K562 (cell line): ENCODE measurements around the gene WDR76. TPM values are rescaled to one million over a fixed set of nuclear protein-coding genes. Genes with fewer than 3 reads are reported as not detected.

Source experiments
- ATAC-seq: fragments of 200-7000 bp; cut with Tn5 transposase; 3 replicates; pipeline ENCODE4 v1.9.1; 2020; ENCODE audit warnings: moderate library complexity
- BruUV-seq: library from RNA; stranded (reverse); fragments of 400-500 nt; replicated peaks from 2 replicates; lab custom pipeline; 2021; lab: Mats Ljungman, UMichigan
- CTCF ChIA-PET: fragments of 300-600 bp; formaldehyde crosslinking; extraction: SDS; loops from one replicate; lab custom pipeline; 2021; ENCODE audit warnings: low intra/inter-chr PET ratio; lab: Yijun Ruan, JAX
- POLR2A ChIA-PET: fragments of 300-600, 350-650 bp; sonication (Branson Sonifier 250); formaldehyde crosslinking; extraction: SDS; loops from one replicate; lab custom pipeline; 2021; ENCODE audit warnings: antibody characterized with exemption, inconsistent platforms; lab: Yijun Ruan, JAX
- DNase-seq, 4 experiments: peaks; one replicate each; pipeline versions ENCODE4 v3.0.0 to v3.0.0-alpha.2; 2011 to 2018; ENCODE audit warnings: low spot score in 3 of 4, mixed read lengths in 3 of 4; ENCODE audit errors: extremely low read depth in 1 of 4
- FAIRE-seq: peaks from 2 replicates; lab custom pipeline; 2011; peaks lifted over from hg19 to GRCh38; lab: Jason Lieb, UNC
- H2AFZ ChIP-seq: 2 replicates; pipeline ENCODE4 v1.6.0; 2011; ENCODE audit warnings: low read depth, low read length, control low read depth, inconsistent platforms
- H3K27ac ChIP-seq: fragments of 200-600 bp; 3 replicates; pipeline ENCODE4 v1.8.0; 2011; ENCODE audit warnings: low read depth, mild to moderate bottlenecking, control low read depth, inconsistent platforms, low read length, moderate library complexity, mixed read lengths; ENCODE audit errors: extremely low read depth
- H3K27me3 ChIP-seq, 2 experiments: fragments of 300-600 bp in 1 of 2; 2 replicates in 1 of 2; 3 replicates in 1 of 2; pipeline versions ENCODE4 v1.6.0 to v1.8.0; 2011; ENCODE audit warnings: inconsistent platforms in 2 of 2, low read length in 2 of 2, mild to moderate bottlenecking in 1 of 2, mixed read lengths in 1 of 2, moderate library complexity in 1 of 2; ENCODE audit not compliant: control insufficient read depth in 2 of 2, insufficient read depth in 2 of 2
- H3K36me3 ChIP-seq: fragments of 300-600 bp; 3 replicates; pipeline ENCODE4 v1.8.0; 2011; ENCODE audit warnings: mild to moderate bottlenecking, low read length, inconsistent platforms; ENCODE audit not compliant: control insufficient read depth, insufficient read depth
- H3K4me1 ChIP-seq, 2 experiments: fragments of 200-600 bp in 1 of 2; replicated peaks in 1 of 2; 2 replicates in 1 of 2; 3 replicates in 1 of 2; pipeline versions ENCODE4 v1.5.1 to v1.8.0; 2011; ENCODE audit warnings: inconsistent platforms in 2 of 2, low read length in 2 of 2, mild to moderate bottlenecking in 1 of 2, mixed read lengths in 1 of 2, moderate library complexity in 1 of 2; ENCODE audit not compliant: control insufficient read depth in 2 of 2, insufficient read depth in 2 of 2
- H3K4me2 ChIP-seq: 2 replicates; pipeline ENCODE4 v1.6.1; 2011; ENCODE audit warnings: low read length, control low read depth, inconsistent platforms, mixed read lengths; ENCODE audit not compliant: insufficient read depth
- H3K4me3 ChIP-seq: fragments of 200-600 bp; sonication (generic), shearing (Covaris generic); 2 replicates; pipeline ENCODE4 v1.5.1; 2016; ENCODE audit warnings: control low read depth, inconsistent platforms
- H3K79me2 ChIP-seq: fragments of 200-600 bp; 3 replicates; pipeline ENCODE4 v1.8.0; 2011; ENCODE audit warnings: low read length, inconsistent platforms; ENCODE audit not compliant: control insufficient read depth, insufficient read depth
- H3K9ac ChIP-seq, 2 experiments: 2 replicates each; pipeline versions ENCODE4 v1.6.0 to v1.6.1; 2011; ENCODE audit warnings: low read depth in 2 of 2, low read length in 2 of 2, control low read depth in 1 of 2, inconsistent platforms in 1 of 2, mild to moderate bottlenecking in 1 of 2, mixed read lengths in 1 of 2; ENCODE audit not compliant: insufficient read depth in 1 of 2
- H3K9me1 ChIP-seq: one replicate; pipeline ENCODE4 v1.6.0; 2011; ENCODE audit warnings: inconsistent platforms, mild to moderate bottlenecking, low read length, moderate library complexity; ENCODE audit not compliant: control insufficient read depth, insufficient read depth
- H3K9me3 ChIP-seq: replicated peaks from 2 replicates; pipeline ENCODE4 v1.5.1; 2011; ENCODE audit warnings: low read depth, low read length, inconsistent platforms; ENCODE audit not compliant: control insufficient read depth, insufficient read depth
- H4K20me1 ChIP-seq: replicated peaks from 2 replicates; pipeline ENCODE4 v1.6.1; 2011; ENCODE audit warnings: low read length, inconsistent platforms, mixed read lengths; ENCODE audit not compliant: control insufficient read depth, insufficient read depth
- HMG20B ChIP-seq: fragments of 250-450 bp; sonication (Bioruptor Pico); IDR thresholded peaks from 2 replicates; pipeline ENCODE4 v1.5.0; 2021; ENCODE audit warnings: mild to moderate bottlenecking
- WGBS: fragments of 100-300 bp; shearing (Covaris generic); methylation state at CpG from one replicate; pipeline ENCODE4 v1.1.6; 2016; ENCODE audit warnings: low coverage, mixed read lengths; ENCODE audit not compliant: insufficient coverage; ENCODE audit errors: missing lambda C conversion rate; 5-methylcytosine and 5-hydroxymethylcytosine counted together
- in situ Hi-C: fragments of 300-500 bp; cut with MboI; formaldehyde crosslinking; loops from 4 replicates; pipeline ENCODE4 v1.15.0; 2018; ENCODE audit warnings: inconsistent platforms, mixed read lengths
- intact Hi-C: fragments of 100-400 bp; cut with micrococcal nuclease; formaldehyde crosslinking; loops from 2 replicates; pipeline ENCODE4 v1.14.2; 2022
- polyA plus RNA-seq, 8 experiments: library from polyadenylated mRNA; depleted of rRNA in 4 of 8; stranded (reverse) in 5 of 8; unstranded in 3 of 8; fragments of >200 nt; fragmentation: Nextera tagmentation in 2 of 8; fragmentation: Illumina TruSeq in 1 of 8; extraction: Ambion mirVana in 2 of 8; extraction: Trizol in 1 of 8; gene quantifications; 2 replicates each; pipeline versions ENCODE4 v1.2.1 to v1.2.3, GENCODE V29; 2011 to 2014; ENCODE audit warnings: inconsistent platforms in 1 of 8, missing spikeins in 1 of 8
- total RNA-seq, 7 experiments: library from RNA; depleted of rRNA in 6 of 7; stranded (reverse); fragments of >200 nt in 6 of 7; fragmentation: Illumina TruSeq in 2 of 7; extraction: Trizol in 2 of 7; gene quantifications; 2 replicates each; pipeline versions ENCODE4 v1.2.1 to v1.2.3, GENCODE V29; 2011 to 2021; ENCODE audit warnings: low replicate concordance in 1 of 7
- TF ChIP-seq, protein P1 (sequence below), 2 experiments: fragments of 450-650 bp in 1 of 2; sonication (generic) in 1 of 2; formaldehyde crosslinking in 1 of 2; IDR thresholded peaks; 2 replicates each; pipeline versions ENCODE4 v1.7.1 to v1.9.0; 2016 to 2022; ENCODE audit warnings: inconsistent platforms in 1 of 2, mild to moderate bottlenecking in 1 of 2, missing genetic modification reagents in 1 of 2

Gene WDR76
- total and polyA plus RNA-seq, 9 of the 15 experiments (the other 6 are each of a cell fraction or from before 2014, with no cell fraction given): 9.8 to 69.5 (median 44.4) TPM

DNA sequence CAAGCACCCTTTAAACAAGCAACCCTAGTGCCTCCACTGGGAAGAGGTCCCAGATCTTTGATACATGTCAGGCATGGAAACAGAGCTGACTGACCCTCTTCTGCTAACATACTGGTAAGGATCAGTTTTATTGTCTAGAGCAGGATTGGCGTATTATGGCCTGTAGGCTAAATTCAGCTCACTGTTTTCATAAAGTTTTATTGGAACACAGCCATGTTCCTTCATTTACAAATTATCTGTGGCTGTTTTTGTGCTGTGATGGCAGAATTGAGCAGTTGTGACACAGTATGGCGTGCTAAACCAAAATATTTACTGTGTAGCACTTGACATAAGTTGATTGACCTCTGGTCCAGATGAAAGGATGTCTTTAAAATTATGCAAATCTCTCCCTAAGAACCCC is 45.0 kb downstream of the WDR76 start:
- Histone ChIP-seq H3K4me1 (no peaks in the 10 kb centered on the region), H2AFZ (no peak overlapping the region), H3K4me3 (no peak overlapping the region), H3K79me2 (no peaks in the 10 kb centered on the region), H3K27ac (no peak overlapping the region), H3K9me3 (no peaks in the 10 kb centered on the region), H4K20me1 (no peaks in the 10 kb centered on the region), H3K36me3 (peaks cover 66% of the 10 kb centered on the region; the same call in 2 of the 3 replicates), H3K4me2 (no peak overlapping the region), H3K9ac (no peak overlapping the region), H3K27me3 (no peaks in the 10 kb centered on the region), H3K9me1 (peaks cover 5% of the 10 kb centered on the region)
- in situ Hi-C loops: no loop called here
- no peak for DNase-seq
- no TSS peak for BruUV-seq
- intact Hi-C loops: no loop called here
- CTCF ChIA-PET: interaction anchor here (0.6 to 2.2 kb wide), 3 partner anchors 194 to 1165 kb away, joined by 3 to 21 read pairs (median 5); no protein-coding TSS in a partner anchor
- FAIRE-seq: no peak
- POLR2A ChIA-PET: interaction anchor here (0.7 to 1.0 kb wide), 2 partner anchors 11 to 28 kb away, joined by 3 to 4 read pairs; no protein-coding TSS in a partner anchor
- 92% methylated on average over 2 of the region's 2 CpGs for WGBS
- no peak for ATAC-seq
- no peak for TF ChIP-seq HMG20B (CRISPR knock-in tag)
- TF ChIP-seq, protein P1, sequence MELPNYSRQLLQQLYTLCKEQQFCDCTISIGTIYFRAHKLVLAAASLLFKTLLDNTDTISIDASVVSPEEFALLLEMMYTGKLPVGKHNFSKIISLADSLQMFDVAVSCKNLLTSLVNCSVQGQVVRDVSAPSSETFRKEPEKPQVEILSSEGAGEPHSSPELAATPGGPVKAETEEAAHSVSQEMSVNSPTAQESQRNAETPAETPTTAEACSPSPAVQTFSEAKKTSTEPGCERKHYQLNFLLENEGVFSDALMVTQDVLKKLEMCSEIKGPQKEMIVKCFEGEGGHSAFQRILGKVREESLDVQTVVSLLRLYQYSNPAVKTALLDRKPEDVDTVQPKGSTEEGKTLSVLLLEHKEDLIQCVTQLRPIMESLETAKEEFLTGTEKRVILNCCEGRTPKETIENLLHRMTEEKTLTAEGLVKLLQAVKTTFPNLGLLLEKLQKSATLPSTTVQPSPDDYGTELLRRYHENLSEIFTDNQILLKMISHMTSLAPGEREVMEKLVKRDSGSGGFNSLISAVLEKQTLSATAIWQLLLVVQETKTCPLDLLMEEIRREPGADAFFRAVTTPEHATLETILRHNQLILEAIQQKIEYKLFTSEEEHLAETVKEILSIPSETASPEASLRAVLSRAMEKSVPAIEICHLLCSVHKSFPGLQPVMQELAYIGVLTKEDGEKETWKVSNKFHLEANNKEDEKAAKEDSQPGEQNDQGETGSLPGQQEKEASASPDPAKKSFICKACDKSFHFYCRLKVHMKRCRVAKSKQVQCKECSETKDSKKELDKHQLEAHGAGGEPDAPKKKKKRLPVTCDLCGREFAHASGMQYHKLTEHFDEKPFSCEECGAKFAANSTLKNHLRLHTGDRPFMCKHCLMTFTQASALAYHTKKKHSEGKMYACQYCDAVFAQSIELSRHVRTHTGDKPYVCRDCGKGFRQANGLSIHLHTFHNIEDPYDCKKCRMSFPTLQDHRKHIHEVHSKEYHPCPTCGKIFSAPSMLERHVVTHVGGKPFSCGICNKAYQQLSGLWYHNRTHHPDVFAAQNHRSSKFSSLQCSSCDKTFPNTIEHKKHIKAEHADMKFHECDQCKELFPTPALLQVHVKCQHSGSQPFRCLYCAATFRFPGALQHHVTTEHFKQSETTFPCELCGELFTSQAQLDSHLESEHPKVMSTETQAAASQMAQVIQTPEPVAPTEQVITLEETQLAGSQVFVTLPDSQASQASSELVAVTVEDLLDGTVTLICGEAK (IDR thresholded peaks at IDR 0.05): peak; percentile 85
- TF ChIP-seq, protein P1 (CRISPR knock-in tag; IDR thresholded peaks at IDR 0.05): 0 out of 2 replicates have a peak, but pooled peaks have one; percentile 44
- TF ChIP-seq, all 486 proteins: peak for 1
